NCI-H1105 treated with DMSO at 0.1 percent for 48 hours (cell line): ENCODE data around the gene PRKAG2.
"Not testable (repeated sequence)": the region's sequence is repeated elsewhere in the genome, so short reads cannot be mapped to it uniquely, and the experiment has no call there.

Experiments used
- DNase-seq: peaks from one replicate; lab custom pipeline; 2025; lab: John Stamatoyannopoulos, UW

Gene PRKAG2

GRCh38 chr7:151835636-151836035, 41.3 kb downstream of the PRKAG2 start:
- DNase-seq = no peak

GRCh38 chr7:151834271-151835035, 42.5 kb downstream of the PRKAG2 start:
- no peak for DNase-seq

- no peak for DNase-seq
Observed at GRCh38 chr7:151833691-151834090, 43.2 kb downstream of the PRKAG2 start.

- DNase-seq = no peak
Observed at GRCh38 chr7:151833213-151833651, 43.7 kb downstream of the PRKAG2 start.

- DNase-seq = no peak
Observed at GRCh38 chr7:151832656-151833055, 44.3 kb downstream of the PRKAG2 start.

- DNase-seq = no peak
Observed at GRCh38 chr7:151832138-151832537, 44.8 kb downstream of the PRKAG2 start.

GRCh38 chr7:151831606-151832005, 45.3 kb downstream of the PRKAG2 start:
- DNase-seq = no peak

GRCh38 chr7:151830121-151830830, 46.6 kb downstream of the PRKAG2 start:
- no peak for DNase-seq

GRCh38 chr7:151829707-151830106, 47.2 kb downstream of the PRKAG2 start:
- no peak for DNase-seq

- DNase-seq = no peak
Observed at GRCh38 chr7:151827620-151828019, 49.3 kb downstream of the PRKAG2 start.

- DNase-seq = not testable (repeated sequence)
Observed at GRCh38 chr7:151826316-151826715, 50.6 kb downstream of the PRKAG2 start.

- no peak for DNase-seq
Observed at GRCh38 chr7:151825721-151826120, 51.2 kb downstream of the PRKAG2 start.

- DNase-seq = no peak
Observed at GRCh38 chr7:151824373-151824933, 52.5 kb downstream of the PRKAG2 start.

- DNase-seq = no peak
Observed at GRCh38 chr7:151823566-151824372, 53.1 kb downstream of the PRKAG2 start.

- DNase-seq = no peak
Observed at GRCh38 chr7:151822541-151823181, 54.3 kb downstream of the PRKAG2 start.

GRCh38 chr7:151821806-151822540, 54.9 kb downstream of the PRKAG2 start:
- no peak for DNase-seq

- DNase-seq = no peak
Observed at GRCh38 chr7:151821226-151821625, 55.7 kb downstream of the PRKAG2 start.

- DNase-seq = no peak
Observed at GRCh38 chr7:151820491-151821105, 56.3 kb downstream of the PRKAG2 start.

- DNase-seq = no peak
Observed at GRCh38 chr7:151819866-151820265, 57.0 kb downstream of the PRKAG2 start.

- no peak for DNase-seq
Observed at GRCh38 chr7:151818674-151819519, 58.0 kb downstream of the PRKAG2 start.
